ENCODE data around the gene IGSF21.

The IGSF21 gene

DNA sequence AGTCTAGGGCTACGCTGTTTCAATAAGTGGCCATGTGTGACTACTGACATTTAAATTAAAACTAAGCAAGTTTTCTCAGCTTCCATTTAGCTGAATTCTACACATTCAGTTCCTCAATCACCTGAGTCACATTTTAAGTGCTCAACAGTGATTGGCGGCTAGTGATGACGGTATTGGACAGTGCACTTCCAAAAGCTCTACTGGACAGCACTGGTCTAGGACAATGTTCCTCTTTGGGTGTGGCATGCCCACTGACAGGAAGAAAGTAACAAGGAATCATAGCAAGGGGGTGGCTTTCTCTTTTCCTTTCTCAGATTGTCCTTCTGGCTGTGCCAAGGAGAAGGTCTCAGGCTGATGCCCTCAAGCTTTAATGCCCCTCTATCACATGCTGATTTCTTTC, 11.7 kb downstream of the IGSF21 start:
- no peak for DNase-seq (ENCODE audit: low read depth in 2 of 3, low spot score in 1 of 3)

DNA sequence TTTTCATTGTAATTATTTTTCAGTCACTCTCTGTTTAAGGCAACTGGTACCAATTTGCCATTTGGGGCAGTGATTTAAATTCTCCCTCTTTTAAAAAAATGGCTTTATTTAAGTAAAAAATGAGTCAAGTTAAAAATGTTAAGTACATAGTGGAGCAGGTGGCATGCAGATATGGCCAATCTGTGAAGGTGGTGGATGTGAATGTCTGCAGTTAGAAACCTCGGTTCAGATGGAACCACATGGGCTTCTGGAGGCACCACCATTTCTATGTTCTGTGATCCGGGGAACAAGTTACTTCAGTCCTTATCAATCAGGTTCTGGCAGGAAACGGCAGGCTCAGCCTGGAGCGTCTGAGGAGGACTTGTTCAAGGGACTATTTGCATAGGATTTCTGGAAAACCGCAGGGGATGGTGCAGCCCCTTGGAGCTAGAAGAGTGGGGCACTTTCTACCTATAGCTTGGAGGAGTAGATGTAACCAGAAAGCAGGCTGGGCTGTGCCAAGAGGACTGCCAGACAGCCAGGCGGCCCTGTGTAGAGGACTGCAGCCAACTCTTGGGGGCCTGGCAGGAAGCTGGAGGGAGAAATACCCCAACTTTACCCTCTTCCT, 12.3 kb downstream of the IGSF21 start:
- DNase-seq (ENCODE audit: low read depth in 2 of 3, low spot score in 1 of 3), result no peak

DNA sequence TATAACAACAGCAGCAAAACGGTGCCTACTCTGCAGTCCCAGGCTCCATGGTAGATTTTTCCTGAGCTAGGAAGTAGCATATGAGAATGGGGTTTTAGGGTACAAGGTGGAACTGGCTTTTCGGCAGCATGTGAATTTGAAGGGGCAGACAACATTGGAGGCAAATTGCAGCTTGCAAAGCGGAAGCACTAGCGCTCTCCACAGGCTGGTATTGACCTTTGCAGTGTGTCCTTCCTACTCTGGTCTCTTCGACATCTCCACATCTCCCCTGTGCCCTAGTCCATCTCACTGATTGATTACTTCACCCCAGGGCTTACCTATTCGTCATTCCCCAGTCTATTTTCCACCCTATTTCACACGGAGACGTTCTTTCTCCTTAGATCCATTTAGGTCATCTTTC, 13.0 kb downstream of the IGSF21 start:
- DNase-seq (ENCODE audit: low read depth in 2 of 3, low spot score in 1 of 3), result no peak

DNA sequence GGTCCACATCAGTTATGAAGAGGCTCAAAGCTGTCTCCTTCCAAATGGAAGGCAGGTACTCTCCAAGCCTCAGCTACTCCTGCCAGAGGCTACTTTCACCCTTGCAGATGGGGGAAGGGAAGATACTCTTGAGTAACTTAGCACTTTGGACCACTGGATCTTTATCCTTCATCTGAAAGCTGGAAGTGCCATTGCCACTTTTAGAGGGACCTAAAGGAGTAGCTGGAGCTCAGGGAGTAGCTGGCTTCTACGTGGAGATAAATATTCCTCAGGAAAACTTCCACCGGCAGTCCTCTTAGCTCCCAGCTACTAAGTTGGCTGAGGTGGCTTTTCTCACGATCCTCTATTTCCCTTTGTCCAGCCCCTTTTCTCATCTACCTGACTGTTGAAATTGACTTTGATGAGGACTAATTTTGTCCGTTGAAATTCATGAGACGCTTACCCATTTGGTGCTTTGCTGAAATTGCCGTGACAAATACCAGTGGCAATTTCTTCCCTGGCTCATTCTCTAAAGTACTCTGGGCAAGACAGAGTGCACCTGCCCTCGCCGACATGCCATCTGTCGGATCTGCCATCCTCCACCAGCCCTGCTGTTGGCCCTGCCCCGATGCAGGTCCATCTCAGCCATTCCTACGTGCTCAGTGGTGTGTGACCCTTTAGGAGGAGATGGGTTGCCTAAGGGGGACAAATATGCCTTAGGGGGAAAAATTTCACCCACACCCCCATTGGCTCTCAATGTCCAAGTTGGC, 13.6 kb downstream of the IGSF21 start:
- no peak for DNase-seq (ENCODE audit: low read depth in 2 of 3, low spot score in 1 of 3)

DNA sequence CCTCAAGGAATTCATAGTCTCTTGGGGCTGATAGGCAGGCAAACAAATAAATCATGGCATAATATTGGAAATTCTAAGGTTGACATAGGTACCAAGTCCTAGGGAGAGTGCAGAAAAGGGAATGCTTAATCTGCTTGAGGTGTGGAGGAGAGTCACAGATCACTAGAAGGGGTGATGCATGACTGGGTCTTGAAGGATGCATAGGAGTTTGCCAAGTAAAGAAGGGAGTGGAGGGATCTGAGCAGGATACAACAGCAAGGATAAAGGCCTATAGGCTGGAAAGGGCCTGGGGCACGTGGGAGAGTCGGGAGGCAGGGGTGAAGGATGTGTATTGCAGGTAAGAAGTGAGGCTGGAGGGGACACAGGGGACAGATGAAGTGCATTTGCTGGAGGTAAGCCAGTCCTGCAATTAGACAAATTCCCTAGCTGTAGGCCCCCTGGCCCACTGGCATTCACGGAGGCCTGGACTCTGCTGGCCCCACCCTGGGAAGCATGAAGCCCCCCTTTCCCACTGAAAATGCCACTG, 15.9 kb downstream of the IGSF21 start:
- DNase-seq (ENCODE audit: low read depth in 2 of 3, low spot score in 1 of 3), result no peak

DNA sequence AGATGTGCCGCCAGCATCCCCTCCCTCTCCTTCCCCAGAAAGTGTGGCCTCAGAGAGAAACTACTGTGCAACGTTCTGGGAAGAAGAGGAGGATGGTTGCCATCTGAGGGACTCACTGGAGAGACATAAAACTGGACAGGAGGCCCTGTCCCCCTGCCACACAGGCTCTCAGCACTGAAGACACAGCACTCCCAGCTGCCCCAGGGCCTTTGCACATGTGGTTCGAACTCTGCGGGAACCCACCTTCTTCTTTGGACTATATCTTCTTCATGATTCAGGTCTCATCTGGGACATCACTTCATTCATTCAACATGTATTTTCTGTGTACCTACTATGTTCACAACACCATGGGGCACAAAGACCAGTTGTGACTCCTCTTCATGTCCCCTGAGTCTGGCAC, 17.4 kb downstream of the IGSF21 start:
- no peak for DNase-seq (ENCODE audit: low read depth in 2 of 3, low spot score in 1 of 3)

DNA sequence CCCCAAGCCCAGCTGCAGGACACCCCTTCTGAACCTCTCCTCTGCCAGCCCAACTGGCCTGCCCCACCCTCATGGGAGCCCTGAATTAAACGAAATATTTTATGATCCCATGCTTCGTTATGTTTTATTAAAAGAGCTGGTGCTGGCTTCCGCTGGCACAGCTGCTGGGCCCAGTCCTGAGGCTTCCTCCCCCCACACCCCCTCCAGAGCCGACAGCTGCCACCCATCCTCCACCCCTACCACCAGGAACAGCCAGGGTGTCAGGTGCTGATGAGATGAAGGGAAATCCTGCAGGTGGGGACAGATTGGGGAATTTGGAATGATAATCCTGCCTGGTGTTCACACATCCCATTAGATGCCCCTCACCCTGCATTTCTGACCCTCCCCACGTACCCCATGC, 19.0 kb downstream of the IGSF21 start:
- no peak for DNase-seq (ENCODE audit: low read depth in 2 of 3, low spot score in 1 of 3)

DNA sequence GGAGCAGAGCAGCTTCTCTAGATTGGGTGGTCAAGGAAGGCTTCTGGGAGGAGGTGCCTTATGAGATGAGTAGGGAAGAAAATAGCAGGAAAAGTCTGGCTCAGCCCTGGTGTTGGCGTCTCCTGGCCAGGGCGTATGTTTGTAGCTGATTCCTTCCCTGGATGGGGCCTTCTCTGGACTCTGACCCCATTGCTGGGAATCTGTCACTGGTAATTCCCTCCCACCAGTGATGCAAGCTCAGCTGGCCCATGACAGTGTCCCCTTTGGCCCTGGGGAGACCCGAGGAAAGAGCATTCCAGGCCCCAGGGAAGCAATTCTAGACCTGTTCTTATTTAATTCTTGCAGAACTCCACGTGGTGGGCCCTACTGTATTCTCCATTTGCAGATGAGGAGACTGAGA, 20.7 kb downstream of the IGSF21 start:
- no peak for DNase-seq (ENCODE audit: low read depth in 2 of 3, low spot score in 1 of 3)

DNA sequence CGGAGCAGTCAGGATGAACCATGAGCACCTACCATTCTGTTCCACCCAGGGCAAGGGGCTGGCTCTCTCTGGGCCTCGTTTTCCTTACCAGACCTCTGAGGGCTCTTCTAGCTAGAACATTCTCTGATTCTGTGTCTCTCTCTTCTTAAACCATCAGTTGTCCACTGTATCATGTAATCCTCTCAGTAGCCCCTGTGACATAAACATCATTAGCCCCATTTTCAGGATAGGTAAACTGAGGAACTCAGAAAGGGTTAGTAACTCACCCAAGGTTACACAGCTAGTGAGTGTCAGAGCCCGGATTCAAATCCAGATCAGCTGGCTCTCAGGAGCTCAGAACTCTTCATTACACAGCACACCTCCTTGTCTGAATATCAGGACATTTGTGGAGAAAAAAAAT, 22.8 kb downstream of the IGSF21 start:
- no peak for DNase-seq (ENCODE audit: low read depth in 2 of 3, low spot score in 1 of 3)

DNA sequence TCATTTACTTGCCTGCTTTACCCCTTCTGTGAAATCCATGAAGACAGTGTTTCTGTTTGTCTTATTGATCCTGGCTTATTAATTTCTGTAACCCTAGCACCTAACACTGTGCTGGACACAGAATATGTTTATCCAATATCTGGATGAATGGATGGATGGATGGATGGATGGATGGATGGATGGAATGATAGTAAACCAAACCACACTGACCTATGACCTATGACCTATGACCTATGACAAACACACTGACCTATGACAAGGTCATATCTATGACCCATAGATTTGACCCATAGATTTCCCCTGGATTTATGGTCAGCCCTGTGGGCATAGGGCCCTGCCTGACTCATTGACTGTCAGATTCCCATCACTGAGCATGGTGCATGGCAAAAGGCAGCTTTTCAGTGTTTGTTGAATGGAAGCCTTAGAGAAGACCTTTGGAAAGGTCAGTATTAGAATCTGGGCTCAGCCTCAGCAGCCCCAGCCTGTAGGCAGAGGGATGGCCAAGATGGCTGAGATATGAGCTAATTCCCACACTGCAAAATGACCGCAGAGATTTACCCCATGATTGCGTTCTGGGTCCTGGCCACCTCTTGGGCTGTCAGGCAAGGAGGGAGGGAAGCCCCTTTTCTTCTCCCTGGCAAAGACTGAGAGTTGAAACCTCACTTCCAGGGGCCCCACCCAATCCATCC, 24.6 kb downstream of the IGSF21 start:
- DNase-seq (ENCODE audit: low read depth in 2 of 3, low spot score in 1 of 3), result no peak

DNA sequence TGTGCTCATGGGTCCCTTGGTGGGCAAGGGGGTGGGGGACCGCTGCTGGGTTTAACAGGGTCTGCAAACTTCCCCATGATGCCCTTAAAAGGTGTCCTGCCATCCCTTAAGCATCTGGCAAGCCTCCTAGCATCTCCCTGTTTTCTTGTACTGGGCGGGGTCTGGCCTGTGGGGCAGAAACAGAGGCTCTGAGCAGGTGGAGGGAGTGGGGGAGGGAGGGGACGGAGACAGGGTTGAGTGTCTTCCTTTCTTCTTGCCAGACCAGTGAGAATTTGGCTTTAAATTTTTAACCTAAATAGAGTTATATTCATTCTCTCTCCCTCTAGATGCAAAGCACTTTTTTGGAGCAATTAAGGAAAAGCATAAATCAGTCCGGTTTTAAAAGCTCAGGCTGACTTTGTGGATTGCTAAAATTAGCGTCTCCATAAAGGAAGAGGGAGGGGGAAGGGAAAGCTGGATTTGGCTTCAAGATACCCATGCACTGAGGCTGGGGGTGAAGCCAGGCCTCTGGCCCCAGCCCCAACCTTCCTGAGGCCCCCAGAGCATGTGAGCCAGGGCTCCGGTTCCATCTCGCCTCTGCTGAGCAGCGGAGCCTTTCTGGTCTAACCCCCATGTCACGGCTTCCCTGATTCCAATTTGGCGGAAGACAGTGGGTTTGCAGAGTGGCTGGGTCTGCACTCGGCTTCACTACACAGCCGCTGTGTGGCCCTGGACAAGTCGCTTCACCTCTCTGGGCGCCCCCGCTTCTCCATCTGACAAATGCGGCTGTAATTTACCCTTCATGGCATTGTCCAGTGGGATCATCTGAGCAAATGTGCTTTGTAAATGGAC, 25.3 kb downstream of the IGSF21 start:
- DNase-seq (ENCODE audit: low read depth in 2 of 3, low spot score in 1 of 3), result no peak

DNA sequence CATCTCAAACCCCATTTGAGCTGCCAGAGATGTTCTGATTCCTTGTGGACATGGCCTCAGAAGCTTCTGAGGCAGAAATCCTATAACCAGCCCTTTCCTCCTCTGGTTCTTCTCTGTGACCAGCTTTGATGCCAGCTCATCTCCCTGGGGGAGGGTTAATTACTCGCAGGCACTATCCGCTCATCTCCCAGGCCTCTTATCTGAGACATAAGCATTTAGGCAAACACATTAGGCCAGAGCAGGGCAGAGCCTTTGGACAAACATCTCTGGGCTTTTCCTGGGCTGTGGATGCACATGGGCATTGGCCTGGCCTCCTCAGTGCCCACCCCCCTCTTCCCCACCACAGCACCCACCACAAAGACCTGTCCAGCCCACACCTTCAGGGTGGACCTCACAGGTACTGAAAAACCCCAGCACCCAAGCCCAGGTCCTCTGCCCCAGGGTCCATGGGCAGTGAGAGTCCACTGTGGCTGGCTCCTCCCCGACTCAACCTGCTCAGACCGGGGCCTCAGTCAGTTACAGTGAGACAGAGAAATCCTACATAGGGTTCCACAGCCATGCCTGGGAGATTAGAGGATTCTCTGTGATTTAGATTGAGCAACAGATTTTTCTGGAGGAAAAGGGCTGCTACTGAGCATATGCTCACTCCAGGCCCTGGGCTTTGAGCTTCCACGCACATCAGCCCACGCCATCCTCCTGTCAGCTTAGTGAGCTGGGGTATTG, 26.9 kb downstream of the IGSF21 start:
- no peak for DNase-seq (ENCODE audit: low read depth in 2 of 3, low spot score in 1 of 3)

DNA sequence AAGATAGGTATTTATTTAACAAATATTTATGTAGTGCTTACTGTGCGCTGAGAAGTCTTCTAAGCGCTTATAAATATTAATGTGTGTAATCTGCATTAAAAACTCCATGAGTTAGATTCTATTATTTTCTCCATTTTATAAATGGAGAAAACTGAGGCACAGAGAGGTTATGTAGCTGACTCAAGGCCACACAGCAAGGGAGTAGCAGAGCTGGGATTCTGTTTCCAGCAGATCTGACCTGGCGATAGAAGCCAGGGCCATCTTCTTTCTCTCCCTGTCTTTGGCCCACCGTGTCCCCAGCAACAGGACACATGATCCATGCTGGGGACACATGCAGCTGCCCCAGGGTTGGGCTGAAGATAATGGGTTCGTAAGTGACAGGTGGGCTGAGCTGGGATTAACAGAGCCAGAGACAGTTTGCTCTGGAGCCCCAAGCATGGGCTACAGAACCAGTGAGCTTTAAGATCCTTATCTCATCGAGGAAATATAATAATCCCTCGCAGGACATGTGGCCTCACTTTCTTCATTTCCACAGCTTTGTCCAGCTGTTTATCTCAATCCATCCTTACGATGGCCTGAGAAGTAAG, 30.3 kb downstream of the IGSF21 start:
- DNase-seq (ENCODE audit: low read depth in 2 of 3, low spot score in 1 of 3), result no peak

DNA sequence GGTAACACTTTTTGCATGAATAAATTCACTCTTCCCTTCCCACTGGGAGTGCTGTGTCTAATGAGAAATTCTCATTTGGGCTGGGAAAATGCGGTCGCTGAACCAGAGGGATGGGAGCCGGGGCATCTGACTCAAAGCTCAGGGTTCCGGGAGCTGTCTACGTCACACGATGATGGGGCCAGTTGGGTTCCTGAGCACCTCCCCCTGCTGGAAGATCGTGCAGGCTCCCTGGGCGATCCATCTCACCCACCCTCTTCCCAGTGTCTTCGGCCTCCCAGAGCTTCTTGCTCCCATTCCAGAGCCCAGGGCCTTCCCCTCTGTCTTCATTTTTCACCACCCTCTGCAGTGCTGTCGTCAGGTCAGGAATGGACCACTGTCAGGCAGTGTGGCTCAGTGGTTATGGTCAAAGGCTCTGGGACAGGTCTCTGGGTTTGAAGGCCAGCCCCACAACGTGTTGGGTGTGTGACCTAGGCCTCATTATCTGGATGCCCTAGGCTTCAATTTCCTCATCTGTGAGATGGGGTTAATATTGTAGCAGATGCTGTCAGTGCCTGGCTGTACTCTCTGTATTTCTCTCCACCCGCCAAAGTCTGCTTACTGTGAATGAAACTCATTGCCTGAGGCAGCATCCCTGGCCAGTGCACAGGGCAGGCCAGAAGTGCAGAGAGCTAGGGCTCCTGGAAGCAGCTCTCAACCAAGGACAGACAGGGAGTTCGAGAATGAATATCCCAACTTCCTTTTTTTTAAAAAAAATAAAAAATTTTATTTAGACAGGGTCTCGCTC, 31.8 kb downstream of the IGSF21 start:
- DNase-seq (ENCODE audit: low read depth in 2 of 3, low spot score in 1 of 3), result no peak

DNA sequence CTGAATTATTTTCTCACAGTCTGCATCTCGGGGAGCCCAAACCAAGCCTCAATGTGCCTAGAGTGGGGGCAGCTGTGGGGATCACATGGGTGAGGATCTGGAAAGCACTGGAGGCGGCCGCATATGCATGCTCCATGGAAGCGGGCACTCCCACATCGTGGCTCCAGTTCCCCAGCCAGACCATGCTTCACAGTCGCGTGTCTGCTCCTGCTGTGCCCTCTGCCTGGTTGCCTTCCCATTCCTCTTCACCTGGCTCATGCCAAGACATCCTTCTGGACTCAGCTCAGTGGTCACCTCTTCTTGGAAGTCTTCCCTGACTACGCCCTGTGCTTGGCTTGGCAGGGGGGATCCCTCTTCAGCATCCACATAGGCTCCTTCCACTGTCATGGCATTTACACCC, 32.8 kb downstream of the IGSF21 start:
- no peak for DNase-seq (ENCODE audit: low read depth in 2 of 3, low spot score in 1 of 3)

DNA sequence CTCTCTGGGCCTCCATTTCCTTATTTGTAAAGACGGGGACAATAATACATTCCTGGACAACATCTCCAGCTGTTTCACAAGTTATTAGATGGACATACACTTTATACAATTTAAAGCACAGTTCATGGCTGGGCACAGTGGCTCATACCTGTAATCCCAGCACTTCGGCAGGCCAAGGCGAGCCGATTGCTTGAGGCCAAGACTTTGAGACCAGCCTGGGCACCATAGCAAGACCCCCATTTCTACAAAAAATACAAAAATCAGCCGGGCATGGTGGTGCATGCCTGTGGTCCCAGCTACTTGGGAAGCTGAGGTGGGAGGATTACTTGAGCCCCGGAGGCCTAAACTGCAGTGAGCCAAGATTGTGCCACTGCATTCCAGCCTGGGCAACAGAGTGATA, 34.1 kb downstream of the IGSF21 start:
- DNase-seq (ENCODE audit: low read depth in 2 of 3, low spot score in 1 of 3), result no peak

DNA sequence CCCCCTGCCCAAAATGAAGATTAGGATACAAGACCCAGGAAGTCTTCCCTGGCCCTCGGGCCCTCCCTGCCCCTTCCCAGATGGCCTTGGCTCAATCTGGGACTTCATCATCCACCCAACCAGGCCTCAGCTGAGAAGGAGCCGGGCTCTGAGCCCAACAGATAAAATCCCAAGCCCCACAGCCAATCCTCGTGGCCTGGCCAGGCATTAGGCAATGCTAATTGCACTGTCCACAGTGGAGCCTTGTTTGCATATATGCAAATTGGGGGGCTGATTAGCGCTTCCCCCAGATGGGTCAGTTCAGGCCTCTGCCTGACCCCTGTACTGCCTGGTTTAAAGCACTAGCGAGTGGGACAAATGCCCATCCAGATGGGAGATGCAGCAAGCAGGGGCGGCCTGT, 34.9 kb downstream of the IGSF21 start:
- no peak for DNase-seq (ENCODE audit: low read depth in 2 of 3, low spot score in 1 of 3)

DNA sequence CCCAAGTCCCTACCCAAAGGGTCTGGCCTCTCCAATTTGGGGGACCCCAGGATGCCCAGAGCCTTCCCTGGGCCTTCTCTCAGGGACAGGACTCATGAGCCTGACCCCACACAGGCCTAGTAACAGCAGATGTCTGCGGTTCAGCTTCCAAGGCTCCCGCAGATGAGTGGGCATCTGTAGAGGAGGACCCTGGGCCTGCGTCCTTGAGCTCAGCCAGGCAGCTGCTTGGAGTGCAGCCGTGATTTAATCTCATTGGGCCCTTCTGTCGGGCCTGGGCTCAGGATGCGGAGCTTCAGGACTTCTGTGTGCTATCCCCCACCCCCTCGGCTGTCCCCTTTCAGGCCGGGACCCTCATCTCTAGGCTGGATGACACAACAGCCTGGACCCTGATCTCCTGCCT, 35.4 kb downstream of the IGSF21 start:
- no peak for DNase-seq (ENCODE audit: low read depth in 2 of 3, low spot score in 1 of 3)

DNA sequence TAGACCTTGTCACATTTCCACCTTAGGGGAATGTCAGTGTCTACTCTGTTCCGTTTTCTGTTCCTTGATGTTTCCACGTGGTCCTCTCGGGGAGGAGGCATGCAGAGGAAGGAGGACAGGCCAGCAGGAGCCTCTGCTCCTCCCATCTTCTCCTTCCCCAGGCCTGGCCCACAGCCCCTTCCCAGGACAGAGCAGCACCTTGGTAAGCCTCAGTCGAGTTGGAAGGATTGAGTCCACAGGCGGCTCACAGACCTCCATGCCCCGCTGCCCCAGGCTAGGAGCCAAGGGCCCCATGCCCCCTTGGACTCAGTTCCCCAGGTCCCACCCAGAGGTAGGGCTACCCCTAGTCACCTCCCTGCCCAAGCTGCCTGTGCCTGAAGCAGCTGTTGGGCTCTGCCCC, 36.5 kb downstream of the IGSF21 start:
- DNase-seq (ENCODE audit: low read depth in 2 of 3, low spot score in 1 of 3), result no peak

Measured in stimulated activated CD4-positive, alpha-beta T cell treated with anti-CD3 and anti-CD28 coated beads, Interleukin-12 subunit alpha, Interleukin-12 subunit beta, amount 100 ng/mL, for 48 hours (primary cell).